A549 treated with AZD9567 at 1 μM for 4 hours (cell line): Measurements from ENCODE around the gene CRACR2A. TPM values are rescaled to one million over a fixed set of nuclear protein-coding genes. Genes with fewer than 3 reads are reported as not detected.

Source experiments
- total RNA-seq: library from RNA; stranded (reverse); fragments of 200-300 nt; extraction: Qiagen RNA extraction; gene quantifications from 5 replicates; pipeline ENCODE4 v1.2.3, GENCODE V29; 2022; ENCODE audit not compliant: insufficient read depth

Gene CRACR2A
- 1.1 to 1.6 TPM (median 1.2 TPM) in 4 of 5 replicates, not detected in the other for total RNA-seq

DNA sequence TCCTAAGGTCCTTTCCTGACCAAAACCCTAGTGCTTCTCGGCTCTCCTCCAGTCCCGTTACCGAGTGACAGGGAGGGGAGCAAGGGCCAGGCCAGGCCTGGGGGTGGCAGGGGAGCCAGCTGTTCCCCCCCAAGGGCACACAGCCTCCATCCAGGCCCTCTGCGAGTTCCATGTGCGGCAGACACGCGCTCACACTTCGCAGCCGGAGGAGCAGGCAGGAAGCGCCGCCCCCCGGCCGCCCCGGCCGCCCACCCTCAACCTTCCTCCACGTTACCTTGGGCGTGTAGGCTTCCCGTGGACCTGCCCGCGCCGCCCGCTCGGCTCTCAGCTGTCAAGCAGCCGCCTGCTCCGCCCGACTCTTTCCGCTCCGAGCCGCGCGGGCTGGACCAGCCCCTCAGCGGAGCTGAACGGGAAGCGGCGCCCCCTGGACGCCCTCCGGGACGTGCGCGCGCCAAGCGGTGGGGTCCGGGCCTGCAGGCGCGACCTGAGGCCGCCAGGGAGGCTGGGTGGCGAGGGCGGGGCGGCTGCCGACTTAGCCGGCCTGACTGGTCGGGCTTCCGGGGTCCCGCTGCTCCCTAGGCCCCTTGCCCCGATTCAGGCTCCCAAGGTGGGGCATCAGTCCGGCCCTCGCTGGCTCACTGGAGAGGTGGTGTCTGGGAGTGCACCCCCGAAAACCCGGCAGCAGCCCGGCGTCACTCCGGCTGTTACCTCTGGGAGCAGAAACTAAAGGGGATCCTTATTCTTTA lies at the start of gene CRACR2A:
Gene CRACR2A (minus strand): TSS at position 369 of the 746 bp plus-strand sequence. CDS start 56,110 bp downstream, outside the sequence.

Other genes starting within 250 kb of the CRACR2A start
- 1.3 to 3.7 TPM (median 1.6 TPM) in 5 replicates for gene PARP11, start 120.3 kb upstream of the CRACR2A start, total RNA-seq